22Rv1 (cell line): ENCODE measurements around the gene TMX2.

Source experiments
- ZFX ChIP-seq: fragments of 450-650 bp; IDR thresholded peaks from 2 replicates; pipeline ENCODE4 v1.6.1; 2017; ENCODE audit warnings: antibody characterized with exemption, borderline replicate concordance
- TF ChIP-seq, protein P1 (sequence below): fragments of 450-650 bp; IDR thresholded peaks from 2 replicates; pipeline ENCODE4 v1.5.1; 2017; ENCODE audit warnings: mild to moderate bottlenecking

DNA sequence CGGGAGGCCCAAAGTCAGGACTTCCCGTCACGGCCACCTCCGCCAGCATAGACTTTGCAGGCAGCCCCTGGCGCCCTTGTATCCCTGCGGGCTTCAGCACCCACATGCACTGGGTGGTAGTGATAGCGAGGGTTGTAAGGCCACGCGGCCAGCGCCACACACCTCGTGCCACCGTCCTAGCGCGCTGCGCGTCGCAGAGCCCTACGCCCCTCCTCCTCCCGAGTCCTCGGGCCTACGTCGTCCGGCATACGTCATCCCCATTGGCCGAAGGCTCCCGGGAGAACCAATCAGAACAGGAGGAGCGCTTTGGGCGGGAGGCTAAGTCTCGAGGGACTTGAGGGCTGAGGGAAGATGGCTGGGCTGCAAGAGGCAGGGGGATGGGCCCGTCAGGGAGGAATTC lies 40.6 kb downstream of the TMX2 start:
- TF ChIP-seq, protein P1, sequence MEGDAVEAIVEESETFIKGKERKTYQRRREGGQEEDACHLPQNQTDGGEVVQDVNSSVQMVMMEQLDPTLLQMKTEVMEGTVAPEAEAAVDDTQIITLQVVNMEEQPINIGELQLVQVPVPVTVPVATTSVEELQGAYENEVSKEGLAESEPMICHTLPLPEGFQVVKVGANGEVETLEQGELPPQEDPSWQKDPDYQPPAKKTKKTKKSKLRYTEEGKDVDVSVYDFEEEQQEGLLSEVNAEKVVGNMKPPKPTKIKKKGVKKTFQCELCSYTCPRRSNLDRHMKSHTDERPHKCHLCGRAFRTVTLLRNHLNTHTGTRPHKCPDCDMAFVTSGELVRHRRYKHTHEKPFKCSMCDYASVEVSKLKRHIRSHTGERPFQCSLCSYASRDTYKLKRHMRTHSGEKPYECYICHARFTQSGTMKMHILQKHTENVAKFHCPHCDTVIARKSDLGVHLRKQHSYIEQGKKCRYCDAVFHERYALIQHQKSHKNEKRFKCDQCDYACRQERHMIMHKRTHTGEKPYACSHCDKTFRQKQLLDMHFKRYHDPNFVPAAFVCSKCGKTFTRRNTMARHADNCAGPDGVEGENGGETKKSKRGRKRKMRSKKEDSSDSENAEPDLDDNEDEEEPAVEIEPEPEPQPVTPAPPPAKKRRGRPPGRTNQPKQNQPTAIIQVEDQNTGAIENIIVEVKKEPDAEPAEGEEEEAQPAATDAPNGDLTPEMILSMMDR = no peak
- no peak for TF ChIP-seq ZFX
